IPS DF 19.7 (cell line): ENCODE data around the gene TCF3.

Source experiments
- DNase-seq: peaks from one replicate; pipeline ENCODE4 v3.0.0-alpha.2; 2013; ENCODE audit warnings: low read depth, low spot score

The TCF3 gene

GRCh38 chr19:1560286-1560882, 92.0 kb downstream of the TCF3 start:
- DNase-seq = no peak
